ENCODE results near the gene KPNB1. TPM values are rescaled to one million over a fixed set of nuclear protein-coding genes. Genes with fewer than 3 reads are reported as not detected.

The KPNB1 gene
- total RNA-seq, 1 experiment from 2014 or later: 742 TPM

DNA sequence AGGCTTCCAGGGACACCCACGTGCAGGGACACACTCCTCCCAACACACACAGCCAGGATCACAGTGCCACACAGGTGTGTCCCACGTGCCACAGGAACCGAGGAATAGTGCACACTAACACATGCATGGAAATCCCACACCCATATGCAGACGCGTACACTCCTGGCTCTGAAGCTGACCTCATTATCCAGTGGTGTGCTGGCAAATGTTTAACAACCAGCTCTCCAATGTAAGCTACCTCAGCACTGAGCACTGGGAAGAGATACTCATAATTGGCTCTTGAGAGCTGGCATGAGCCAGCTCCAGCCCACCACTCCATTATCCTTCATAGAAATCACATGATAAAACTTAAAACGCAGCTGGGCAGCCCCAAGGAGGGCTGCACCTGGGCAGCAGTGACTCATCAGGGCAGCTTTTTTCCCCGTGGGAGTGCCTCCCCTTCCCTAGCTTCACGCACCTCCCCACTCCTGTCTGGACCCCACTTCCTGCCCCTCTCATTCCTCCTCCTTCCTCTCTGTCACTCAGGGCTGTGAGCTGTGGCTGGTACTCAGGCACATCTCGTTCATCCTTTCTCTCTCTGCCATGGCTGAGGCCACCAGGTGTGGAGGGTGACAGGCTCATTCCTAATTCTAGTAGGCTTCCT is 68.4 kb downstream of the KPNB1 start:
- H4K8ac ChIP-seq (replicated peaks; ENCODE audit: insufficient read length, low read depth, low read length): no peak overlapping the region
- H3K4me3 Mint-ChIP-seq: no peak overlapping the region; a peak in 1 of 5 replicates
- no peaks in the 10 kb centered on the region for H3K79me2 ChIP-seq (ENCODE audit: insufficient read depth, low read length)
- H2BK12ac ChIP-seq (ENCODE audit: insufficient read length, low read depth, low read length): no peak overlapping the region
- H2BK5ac ChIP-seq (ENCODE audit: insufficient read length, low read length): no peak overlapping the region
- peaks cover 2% of the 10 kb centered on the region; the same call in 1 of the 2 replicates for H3K27me3 ChIP-seq (ENCODE audit: insufficient read depth, low read length)
- no peak overlapping the region for H4K5ac ChIP-seq (ENCODE audit: insufficient read length, low read depth, low read length)
- no peak for DNase-seq
- no peaks in the 10 kb centered on the region for H4K20me1 ChIP-seq (ENCODE audit: control insufficient read depth, insufficient read depth, insufficient read length)
- TF ChIP-seq, protein P1, sequence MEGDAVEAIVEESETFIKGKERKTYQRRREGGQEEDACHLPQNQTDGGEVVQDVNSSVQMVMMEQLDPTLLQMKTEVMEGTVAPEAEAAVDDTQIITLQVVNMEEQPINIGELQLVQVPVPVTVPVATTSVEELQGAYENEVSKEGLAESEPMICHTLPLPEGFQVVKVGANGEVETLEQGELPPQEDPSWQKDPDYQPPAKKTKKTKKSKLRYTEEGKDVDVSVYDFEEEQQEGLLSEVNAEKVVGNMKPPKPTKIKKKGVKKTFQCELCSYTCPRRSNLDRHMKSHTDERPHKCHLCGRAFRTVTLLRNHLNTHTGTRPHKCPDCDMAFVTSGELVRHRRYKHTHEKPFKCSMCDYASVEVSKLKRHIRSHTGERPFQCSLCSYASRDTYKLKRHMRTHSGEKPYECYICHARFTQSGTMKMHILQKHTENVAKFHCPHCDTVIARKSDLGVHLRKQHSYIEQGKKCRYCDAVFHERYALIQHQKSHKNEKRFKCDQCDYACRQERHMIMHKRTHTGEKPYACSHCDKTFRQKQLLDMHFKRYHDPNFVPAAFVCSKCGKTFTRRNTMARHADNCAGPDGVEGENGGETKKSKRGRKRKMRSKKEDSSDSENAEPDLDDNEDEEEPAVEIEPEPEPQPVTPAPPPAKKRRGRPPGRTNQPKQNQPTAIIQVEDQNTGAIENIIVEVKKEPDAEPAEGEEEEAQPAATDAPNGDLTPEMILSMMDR (conservative IDR thresholded peaks at IDR 0.05): no peak
- H3K23ac ChIP-seq (ENCODE audit: insufficient read length, low read depth, low read length): no peak overlapping the region
- H3K36me3 Mint-ChIP-seq (ENCODE audit: insufficient read depth in 1 of 3, low read depth in 3 of 3): no peaks in the 10 kb centered on the region
- peaks cover 3% of the 10 kb centered on the region for H3K23me2 ChIP-seq (ENCODE audit: insufficient read length, low read depth, low read length, poor library complexity, severe bottlenecking)
- H3K27ac ChIP-seq (ENCODE audit: insufficient read length, low read depth, low read length): no peak overlapping the region
- peaks cover 27 to 38% of the 10 kb centered on the region in 2 experiments for H3K4me1 Mint-ChIP-seq
- no peaks in the 10 kb centered on the region for H3K79me1 ChIP-seq (ENCODE audit: insufficient read depth, low read depth, low read length, poor library complexity, severe bottlenecking)
- no peak overlapping the region for H2AFZ ChIP-seq (ENCODE audit: low read length)
- H3K18ac ChIP-seq (ENCODE audit: insufficient read length, low read depth, low read length): no peak overlapping the region
- H3K27ac Mint-ChIP-seq: peak overlapping the region in 1 of 3 experiments; percentile 5; a peak in 2 of 7 replicates
- H3K9me3 Mint-ChIP-seq: no peaks in the 10 kb centered on the region
- no peak overlapping the region for H4K91ac ChIP-seq (ENCODE audit: insufficient read length, low read depth, low read length)
- H3K9me3 ChIP-seq (ENCODE audit: control insufficient read depth, low read depth, low read length): no peaks in the 10 kb centered on the region
- H3K27me3 Mint-ChIP-seq (ENCODE audit: low read depth): peaks cover 79% of the 10 kb centered on the region
- H3K4me2 ChIP-seq (ENCODE audit: insufficient read depth, insufficient read length, low read length): no peak overlapping the region
- H2AK5ac ChIP-seq (ENCODE audit: insufficient read length, low read length): no peak overlapping the region
- H3T11ph ChIP-seq (ENCODE audit: low read length): no peak overlapping the region
- no peak overlapping the region for H3K56ac ChIP-seq (ENCODE audit: insufficient read length, low read depth, low read length)
- WGBS (ENCODE audit: extremely low coverage, insufficient read length, low lambda C conversion rate): no CpG with 5 or more reads among the region's 9 CpGs
- H2BK15ac ChIP-seq (ENCODE audit: low read depth, low read length): no peak overlapping the region
- no peak overlapping the region for H2BK20ac ChIP-seq (ENCODE audit: low read depth, low read length, poor library complexity, severe bottlenecking)
- H3K9ac ChIP-seq (ENCODE audit: extremely low read depth, insufficient read length, low read length): no peak overlapping the region
- H3K4ac ChIP-seq (ENCODE audit: low read depth, low read length): no peak overlapping the region
- H3K4me1 ChIP-seq (ENCODE audit: insufficient read depth, low read length): no peaks in the 10 kb centered on the region
- no peak overlapping the region for H2BK120ac ChIP-seq (ENCODE audit: low read depth, low read length, poor library complexity, severe bottlenecking)
- no peak overlapping the region for H3K14ac ChIP-seq (ENCODE audit: insufficient read depth, low read length)
